ENCODE results near the gene CAMK4. TPM values are rescaled to one million over a fixed set of nuclear protein-coding genes. Genes with fewer than 3 reads are reported as not detected.

The CAMK4 gene
- total RNA-seq, 1 donor from 2014 or later, result 4.7 TPM

DNA sequence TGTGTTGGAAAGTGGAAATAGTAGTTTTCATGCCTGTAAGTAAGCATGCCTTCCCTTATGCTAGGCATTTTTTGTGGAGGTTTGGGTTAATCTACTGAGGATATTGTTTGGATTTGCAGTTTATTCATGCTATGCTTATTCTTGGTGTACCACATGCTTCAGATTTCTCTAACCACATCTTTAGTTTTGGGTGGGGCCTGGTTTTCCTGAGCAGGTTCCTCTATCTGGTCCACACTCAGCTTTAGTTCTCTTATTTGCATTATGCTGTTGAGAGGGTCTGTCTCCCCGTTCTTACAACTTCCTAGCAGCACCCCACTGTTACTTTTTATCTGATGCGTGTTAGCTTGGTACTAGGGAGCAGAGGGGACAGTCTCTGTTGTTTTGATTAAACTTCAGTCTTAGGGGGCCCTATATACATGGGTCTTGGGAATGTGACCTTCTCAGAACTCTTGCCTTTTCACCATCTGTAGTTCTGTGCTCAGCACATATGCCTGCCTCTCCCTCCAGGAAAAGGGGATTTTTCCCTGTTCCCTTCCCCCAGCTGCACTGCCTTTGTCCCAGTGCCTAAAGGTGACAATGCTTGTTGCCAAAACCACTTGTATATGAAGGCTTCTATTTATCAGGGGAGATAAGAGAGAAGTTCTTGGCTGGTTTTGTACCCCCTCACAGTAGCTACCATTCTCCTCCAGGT is 10.0 kb upstream of the CAMK4 start:
- Histone ChIP-seq H3K9me3 (ENCODE audit: control insufficient read depth in 3 of 3, low read length in 3 of 3) (no peaks in the 10 kb centered on the region), H3K9ac (ENCODE audit: low read depth in 1 of 3, low read length in 3 of 3) (no peak overlapping the region), H3K27ac (ENCODE audit: low read depth, low read length) (no peak overlapping the region), H3K4me3 (ENCODE audit: low read length in 3 of 3) (no peak overlapping the region), H3K36me3 (ENCODE audit: control insufficient read depth in 3 of 3, insufficient read depth in 3 of 3, low read length in 3 of 3) (no peaks in the 10 kb centered on the region), H3K4me1 (ENCODE audit: control insufficient read depth in 3 of 3, insufficient read depth in 3 of 3, low read length in 3 of 3) (no peaks in the 10 kb centered on the region), H3K27me3 (ENCODE audit: control insufficient read depth in 3 of 3, insufficient read depth in 3 of 3, low read length in 3 of 3) (no peaks in the 10 kb centered on the region)

DNA sequence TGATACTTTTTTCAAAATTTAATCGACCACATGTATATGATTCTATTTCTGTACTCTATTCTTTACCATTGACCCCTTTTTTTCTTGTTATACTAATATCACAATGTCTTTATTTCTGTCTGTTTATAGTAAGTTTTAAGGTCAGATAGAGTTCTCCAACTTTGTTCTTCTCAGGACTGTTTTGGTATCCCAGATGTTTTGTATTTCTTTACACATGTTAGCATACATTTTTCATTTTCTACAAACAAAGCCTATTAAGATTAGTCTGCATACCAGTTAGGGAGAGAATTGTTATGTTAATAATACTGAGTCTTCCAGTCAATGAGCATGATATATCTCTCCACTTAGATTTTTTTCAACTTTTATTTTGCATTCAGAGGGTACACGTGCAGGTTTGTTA is 8.2 kb upstream of the CAMK4 start:
- Histone ChIP-seq H3K4me3 (ENCODE audit: low read length in 3 of 3) (no peak overlapping the region), H3K9ac (ENCODE audit: low read depth in 1 of 3, low read length in 3 of 3) (no peak overlapping the region), H3K27me3 (ENCODE audit: control insufficient read depth in 3 of 3, insufficient read depth in 3 of 3, low read length in 3 of 3) (no peaks in the 10 kb centered on the region), H3K4me1 (ENCODE audit: control insufficient read depth in 3 of 3, insufficient read depth in 3 of 3, low read length in 3 of 3) (no peaks in the 10 kb centered on the region), H3K9me3 (ENCODE audit: control insufficient read depth in 3 of 3, low read length in 3 of 3) (no peaks in the 10 kb centered on the region), H3K27ac (ENCODE audit: low read depth, low read length) (no peak overlapping the region), H3K36me3 (ENCODE audit: control insufficient read depth in 3 of 3, insufficient read depth in 3 of 3, low read length in 3 of 3) (no peaks in the 10 kb centered on the region)

DNA sequence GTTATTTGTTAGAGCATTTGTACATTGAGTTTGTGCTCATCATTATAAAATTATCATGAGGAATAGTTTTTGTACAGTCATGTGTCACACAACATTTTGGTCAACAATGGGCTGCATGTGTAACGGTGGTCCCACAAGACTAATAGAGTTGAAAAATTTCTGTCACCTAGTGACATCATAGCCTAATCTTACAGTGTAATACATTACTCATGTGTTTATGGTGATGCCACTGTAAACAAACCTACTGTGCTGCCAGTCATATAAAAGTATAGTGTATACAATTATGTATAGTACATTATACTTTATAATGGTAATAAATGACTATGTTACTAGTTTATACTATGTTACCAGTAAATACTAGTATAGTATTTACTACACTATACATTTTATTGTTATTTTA is 3.0 kb upstream of the CAMK4 start:
- Histone ChIP-seq H3K27ac (ENCODE audit: low read depth, low read length) (no peak overlapping the region), H3K9ac (ENCODE audit: low read depth in 1 of 3, low read length in 3 of 3) (no peak overlapping the region), H3K4me1 (ENCODE audit: control insufficient read depth in 3 of 3, insufficient read depth in 3 of 3, low read length in 3 of 3) (peaks cover 0 to 8% (median 7%) of the 10 kb centered on the region in 3 donors), H3K36me3 (ENCODE audit: control insufficient read depth in 3 of 3, insufficient read depth in 3 of 3, low read length in 3 of 3) (no peaks in the 10 kb centered on the region), H3K4me3 (ENCODE audit: low read length in 3 of 3) (no peak overlapping the region), H3K27me3 (ENCODE audit: control insufficient read depth in 3 of 3, insufficient read depth in 3 of 3, low read length in 3 of 3) (peaks cover 16 to 27% (median 16%) of the 10 kb centered on the region in 3 donors), H3K9me3 (ENCODE audit: control insufficient read depth in 3 of 3, low read length in 3 of 3) (no peaks in the 10 kb centered on the region)

DNA sequence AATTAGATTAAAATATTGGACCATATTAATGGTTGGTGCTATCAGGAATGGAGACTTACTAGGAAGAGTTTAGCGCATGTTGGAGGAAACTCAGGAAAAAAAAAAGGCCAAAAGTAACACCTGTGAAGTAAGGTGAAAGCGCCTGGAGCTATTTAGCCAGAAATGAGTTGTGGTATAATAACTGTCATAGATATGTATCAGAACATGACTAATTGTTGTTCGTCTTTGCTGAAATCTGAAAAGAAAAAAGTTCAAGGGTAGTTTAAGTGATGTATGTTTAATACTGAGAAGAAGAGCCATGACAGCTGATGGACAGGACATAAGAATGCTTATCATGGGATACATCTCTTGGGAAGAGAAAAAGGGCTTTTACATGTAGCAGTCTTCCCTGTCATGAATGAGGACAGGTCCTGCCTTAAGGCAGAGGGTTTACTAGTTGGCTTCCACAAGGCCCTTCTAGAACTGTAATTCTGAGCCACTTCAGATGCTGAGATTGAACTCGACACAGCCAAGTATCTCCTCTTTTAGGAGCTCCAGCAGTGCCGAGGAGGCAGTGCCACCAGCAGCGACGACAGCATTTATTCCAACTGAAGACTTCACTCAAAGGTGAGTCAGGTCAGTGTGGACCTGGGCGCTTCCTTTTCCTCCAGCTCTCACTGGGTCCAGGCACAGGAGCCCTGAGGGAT is 940 bp upstream of the CAMK4 start:
- peaks cover 0 to 8% (median 7%) of the 10 kb centered on the region in 3 donors for H3K4me1 ChIP-seq (ENCODE audit: control insufficient read depth in 3 of 3, insufficient read depth in 3 of 3, low read length in 3 of 3)
- peaks cover 0 to 1% (median 0%) of the 10 kb centered on the region in 3 donors for H3K9me3 ChIP-seq (ENCODE audit: control insufficient read depth in 3 of 3, low read length in 3 of 3)
- H3K27me3 ChIP-seq (ENCODE audit: control insufficient read depth in 3 of 3, insufficient read depth in 3 of 3, low read length in 3 of 3), result peaks cover 24 to 35% (median 28%) of the 10 kb centered on the region in 3 donors
- no peak overlapping the region for H3K9ac ChIP-seq (ENCODE audit: low read depth in 1 of 3, low read length in 3 of 3)
- H3K27ac ChIP-seq (ENCODE audit: low read depth, low read length), result no peak overlapping the region
- no peaks in the 10 kb centered on the region for H3K36me3 ChIP-seq (ENCODE audit: control insufficient read depth in 3 of 3, insufficient read depth in 3 of 3, low read length in 3 of 3)
- peak overlapping the region; percentile 44 to 65 (median 50) for H3K4me3 ChIP-seq (ENCODE audit: low read length in 3 of 3)

DNA sequence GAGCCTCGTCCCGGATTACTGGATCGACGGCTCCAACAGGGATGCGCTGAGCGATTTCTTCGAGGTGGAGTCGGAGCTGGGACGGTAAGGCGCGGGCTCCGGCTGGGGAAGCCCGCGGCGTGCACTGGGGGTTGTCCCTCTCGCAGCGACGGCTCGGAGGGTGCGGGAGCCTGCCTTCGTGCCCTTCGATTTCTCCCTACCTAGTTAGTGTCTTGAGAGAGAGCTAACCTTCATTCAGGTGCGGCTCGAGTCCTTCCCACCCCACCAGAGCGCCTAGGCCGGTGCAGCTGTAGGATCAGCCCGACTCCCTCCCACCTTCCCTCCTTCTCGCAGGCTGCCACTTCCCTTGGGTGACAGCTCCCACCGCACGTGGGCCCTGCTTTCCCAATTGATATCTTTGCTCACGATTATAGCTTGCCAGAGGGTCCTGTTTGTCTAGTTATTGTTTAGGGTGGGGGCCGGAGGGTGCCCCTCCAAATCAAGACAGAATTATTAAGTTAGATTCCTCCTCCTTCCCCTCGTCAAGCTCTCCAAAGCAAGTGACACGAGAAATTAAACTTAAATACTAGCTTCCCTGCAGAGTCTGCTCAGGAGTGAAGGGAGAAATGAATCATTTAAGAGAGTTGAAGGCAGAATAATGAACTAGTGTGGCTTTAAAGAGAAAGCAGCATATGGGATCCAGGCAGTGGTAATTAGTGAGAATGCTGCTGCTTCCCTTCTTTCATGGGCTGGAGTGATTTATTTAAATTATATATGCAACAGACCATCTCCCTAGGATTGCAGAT is 569 bp downstream of the CAMK4 start:
- peaks cover 24 to 35% (median 28%) of the 10 kb centered on the region in 3 donors for H3K27me3 ChIP-seq (ENCODE audit: control insufficient read depth in 3 of 3, insufficient read depth in 3 of 3, low read length in 3 of 3)
- peak overlapping the region; percentile 18 to 50 (median 50) for H3K4me3 ChIP-seq (ENCODE audit: low read length in 3 of 3)
- H3K36me3 ChIP-seq (ENCODE audit: control insufficient read depth in 3 of 3, insufficient read depth in 3 of 3, low read length in 3 of 3), result no peaks in the 10 kb centered on the region
- peaks cover 0 to 1% (median 0%) of the 10 kb centered on the region in 3 donors for H3K9me3 ChIP-seq (ENCODE audit: control insufficient read depth in 3 of 3, low read length in 3 of 3)
- no peak overlapping the region for H3K9ac ChIP-seq (ENCODE audit: low read depth in 1 of 3, low read length in 3 of 3)
- H3K4me1 ChIP-seq (ENCODE audit: control insufficient read depth in 3 of 3, insufficient read depth in 3 of 3, low read length in 3 of 3), result peaks cover 0 to 8% (median 7%) of the 10 kb centered on the region in 3 donors
- H3K27ac ChIP-seq (ENCODE audit: low read depth, low read length), result no peak overlapping the region

DNA sequence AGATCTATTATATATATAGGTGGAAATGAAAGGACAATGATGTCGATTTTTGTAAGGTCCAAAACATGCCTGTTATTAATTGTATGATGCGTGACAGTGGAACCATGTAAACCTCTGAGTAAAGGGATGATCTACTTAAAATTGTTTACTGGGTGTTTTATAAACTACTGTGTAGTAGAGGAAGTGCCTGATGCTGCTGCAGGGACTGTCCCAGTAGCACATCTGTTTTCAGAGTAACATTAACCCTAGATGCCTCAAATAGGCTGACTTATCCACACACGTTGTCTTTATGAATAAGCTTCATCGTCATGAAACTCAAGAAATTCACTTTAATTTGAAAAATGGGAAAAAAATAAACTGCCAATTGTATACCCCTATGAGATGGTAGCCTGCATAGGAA is 1.7 kb downstream of the CAMK4 start:
- H3K4me1 ChIP-seq (ENCODE audit: control insufficient read depth in 3 of 3, insufficient read depth in 3 of 3, low read length in 3 of 3), result peaks cover 0 to 8% (median 7%) of the 10 kb centered on the region in 3 donors
- no peak overlapping the region for H3K4me3 ChIP-seq (ENCODE audit: low read length in 3 of 3)
- peaks cover 0 to 1% (median 0%) of the 10 kb centered on the region in 3 donors for H3K9me3 ChIP-seq (ENCODE audit: control insufficient read depth in 3 of 3, low read length in 3 of 3)
- no peaks in the 10 kb centered on the region for H3K36me3 ChIP-seq (ENCODE audit: control insufficient read depth in 3 of 3, insufficient read depth in 3 of 3, low read length in 3 of 3)
- no peak overlapping the region for H3K9ac ChIP-seq (ENCODE audit: low read depth in 1 of 3, low read length in 3 of 3)
- H3K27ac ChIP-seq (ENCODE audit: low read depth, low read length), result no peak overlapping the region
- H3K27me3 ChIP-seq (ENCODE audit: control insufficient read depth in 3 of 3, insufficient read depth in 3 of 3, low read length in 3 of 3), result peaks cover 24 to 35% (median 28%) of the 10 kb centered on the region in 3 donors

DNA sequence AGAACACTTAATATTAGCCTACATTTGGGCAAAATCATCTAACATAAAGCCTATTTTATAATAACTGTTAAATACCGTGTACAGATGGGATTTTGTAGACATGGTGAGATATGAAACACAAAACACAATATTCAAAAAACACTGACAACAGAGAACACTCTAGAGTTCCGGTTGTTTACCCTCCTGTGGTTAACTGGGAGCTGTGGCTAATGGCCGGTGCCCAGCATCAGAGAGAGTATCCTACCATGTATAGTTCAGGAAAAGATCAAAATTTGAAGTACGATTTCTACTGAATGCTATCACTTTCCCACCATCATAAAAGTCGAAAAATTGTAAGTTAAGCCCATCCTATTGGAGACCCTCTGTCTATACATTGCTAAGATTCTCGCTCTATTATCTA is 2.4 kb downstream of the CAMK4 start:
- H3K4me1 ChIP-seq (ENCODE audit: control insufficient read depth in 3 of 3, insufficient read depth in 3 of 3, low read length in 3 of 3), result peaks cover 0 to 8% (median 7%) of the 10 kb centered on the region in 3 donors
- H3K9me3 ChIP-seq (ENCODE audit: control insufficient read depth in 3 of 3, low read length in 3 of 3), result peaks cover 0 to 1% (median 0%) of the 10 kb centered on the region in 3 donors
- no peak overlapping the region for H3K4me3 ChIP-seq (ENCODE audit: low read length in 3 of 3)
- H3K27me3 ChIP-seq (ENCODE audit: control insufficient read depth in 3 of 3, insufficient read depth in 3 of 3, low read length in 3 of 3), result peaks cover 24 to 35% (median 28%) of the 10 kb centered on the region in 3 donors
- no peaks in the 10 kb centered on the region for H3K36me3 ChIP-seq (ENCODE audit: control insufficient read depth in 3 of 3, insufficient read depth in 3 of 3, low read length in 3 of 3)
- H3K9ac ChIP-seq (ENCODE audit: low read depth in 1 of 3, low read length in 3 of 3), result no peak overlapping the region
- H3K27ac ChIP-seq (ENCODE audit: low read depth, low read length), result no peak overlapping the region

DNA sequence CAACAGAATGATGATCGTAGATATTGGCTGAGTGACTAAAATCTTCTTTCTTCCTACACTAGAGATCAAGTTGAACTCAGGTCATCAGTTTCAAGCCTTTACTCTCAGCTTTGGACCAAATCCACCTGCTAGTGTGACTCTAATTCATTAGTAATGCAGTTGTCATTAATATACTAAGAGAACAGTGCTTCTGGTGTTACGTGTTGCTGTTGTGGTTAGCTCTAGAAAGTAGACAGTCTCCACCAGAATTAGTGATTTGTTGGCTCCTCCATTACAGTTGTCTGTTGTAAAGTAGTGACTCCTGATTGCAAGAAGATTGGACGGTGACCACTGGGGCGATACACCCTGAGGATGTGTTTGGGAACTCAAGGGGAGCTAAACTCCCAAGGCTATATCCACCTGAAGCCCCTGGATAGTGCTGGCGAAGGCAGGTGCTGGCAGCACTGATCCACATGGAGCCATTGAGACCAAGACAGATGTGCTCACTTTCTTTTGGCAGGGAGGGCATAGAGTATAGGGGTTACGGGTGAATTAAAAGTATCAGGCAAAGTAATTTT is 3.1 kb downstream of the CAMK4 start:
- no peak overlapping the region for H3K4me3 ChIP-seq (ENCODE audit: low read length in 3 of 3)
- no peaks in the 10 kb centered on the region for H3K36me3 ChIP-seq (ENCODE audit: control insufficient read depth in 3 of 3, insufficient read depth in 3 of 3, low read length in 3 of 3)
- no peak overlapping the region for H3K27ac ChIP-seq (ENCODE audit: low read depth, low read length)
- peaks cover 24 to 35% (median 25%) of the 10 kb centered on the region in 3 donors for H3K27me3 ChIP-seq (ENCODE audit: control insufficient read depth in 3 of 3, insufficient read depth in 3 of 3, low read length in 3 of 3)
- peaks cover 0 to 8% (median 7%) of the 10 kb centered on the region in 3 donors for H3K4me1 ChIP-seq (ENCODE audit: control insufficient read depth in 3 of 3, insufficient read depth in 3 of 3, low read length in 3 of 3)
- no peak overlapping the region for H3K9ac ChIP-seq (ENCODE audit: low read depth in 1 of 3, low read length in 3 of 3)
- peaks cover 0 to 1% (median 0%) of the 10 kb centered on the region in 3 donors for H3K9me3 ChIP-seq (ENCODE audit: control insufficient read depth in 3 of 3, low read length in 3 of 3)

DNA sequence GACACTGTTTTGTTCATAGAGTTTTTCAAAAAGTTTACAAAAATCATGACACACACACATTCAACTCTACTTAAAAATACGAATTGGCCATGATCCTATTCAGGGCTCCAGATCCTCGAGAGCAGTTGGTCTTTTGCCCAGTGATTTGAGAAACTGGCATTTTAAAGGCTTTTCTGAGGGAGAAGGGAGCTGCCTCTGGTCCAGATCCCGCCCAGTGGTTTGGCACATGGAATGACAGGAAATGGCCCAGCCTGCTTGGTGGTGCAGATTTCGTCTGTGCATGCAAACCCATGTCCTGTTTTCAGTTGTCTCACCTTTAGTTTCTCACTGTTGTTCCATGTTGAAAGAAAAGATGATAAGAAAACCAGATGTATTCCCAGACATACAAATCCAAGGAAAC is 3.6 kb downstream of the CAMK4 start:
- Histone ChIP-seq H3K36me3 (ENCODE audit: control insufficient read depth in 3 of 3, insufficient read depth in 3 of 3, low read length in 3 of 3) (no peaks in the 10 kb centered on the region), H3K27ac (ENCODE audit: low read depth, low read length) (no peak overlapping the region), H3K9me3 (ENCODE audit: control insufficient read depth in 3 of 3, low read length in 3 of 3) (peaks cover 0 to 1% (median 0%) of the 10 kb centered on the region in 3 donors), H3K4me1 (ENCODE audit: control insufficient read depth in 3 of 3, insufficient read depth in 3 of 3, low read length in 3 of 3) (peaks cover 0 to 8% (median 7%) of the 10 kb centered on the region in 3 donors), H3K9ac (ENCODE audit: low read depth in 1 of 3, low read length in 3 of 3) (no peak overlapping the region), H3K4me3 (ENCODE audit: low read length in 3 of 3) (no peak overlapping the region), H3K27me3 (ENCODE audit: control insufficient read depth in 3 of 3, insufficient read depth in 3 of 3, low read length in 3 of 3) (peaks cover 24 to 32% (median 25%) of the 10 kb centered on the region in 3 donors)

All from skeletal muscle tissue (tissue), 4 donors.